ENCODE measurements around the gene GATAD2A. TPM values are rescaled to one million over a fixed set of nuclear protein-coding genes. Genes with fewer than 3 reads are reported as not detected.
A peak's percentile ranks its signal among the peaks of the same experiment; 100 is the strongest.

Gene GATAD2A
- total RNA-seq, 4 donors from 2014 or later = 67.8 to 99.9 (median 79.8) TPM

DNA sequence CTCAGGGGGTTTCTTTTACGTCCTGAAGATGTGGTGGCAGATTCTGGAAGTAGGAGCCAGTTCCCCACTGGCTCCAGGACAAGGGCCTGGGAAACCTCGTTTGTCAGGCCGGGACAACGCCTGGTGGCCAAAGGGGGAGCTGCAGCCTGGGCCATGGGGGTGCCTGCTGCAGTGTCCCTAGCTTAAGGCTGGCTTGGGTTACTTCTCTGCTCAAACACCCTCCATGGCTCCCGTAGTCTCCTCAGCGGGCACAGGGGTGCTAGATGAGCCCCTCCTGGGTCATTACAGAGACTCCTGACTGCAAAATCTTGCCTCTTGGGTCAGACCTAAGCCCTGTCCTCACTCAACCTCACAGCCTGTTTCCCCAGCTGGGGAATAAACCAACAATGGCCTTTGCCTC is 147.3 kb downstream of the GATAD2A start:
- no peaks in the 10 kb centered on the region for H3K4me1 ChIP-seq
- no peaks in the 10 kb centered on the region for H3K36me3 ChIP-seq
- no peak overlapping the region for H3K27ac ChIP-seq
- no peaks in the 10 kb centered on the region for H3K9me3 ChIP-seq
- H3K4me3 ChIP-seq = no peak overlapping the region
- DNase-seq = peak in 1 of 3 donors; percentile 69
- TF ChIP-seq, protein P1, sequence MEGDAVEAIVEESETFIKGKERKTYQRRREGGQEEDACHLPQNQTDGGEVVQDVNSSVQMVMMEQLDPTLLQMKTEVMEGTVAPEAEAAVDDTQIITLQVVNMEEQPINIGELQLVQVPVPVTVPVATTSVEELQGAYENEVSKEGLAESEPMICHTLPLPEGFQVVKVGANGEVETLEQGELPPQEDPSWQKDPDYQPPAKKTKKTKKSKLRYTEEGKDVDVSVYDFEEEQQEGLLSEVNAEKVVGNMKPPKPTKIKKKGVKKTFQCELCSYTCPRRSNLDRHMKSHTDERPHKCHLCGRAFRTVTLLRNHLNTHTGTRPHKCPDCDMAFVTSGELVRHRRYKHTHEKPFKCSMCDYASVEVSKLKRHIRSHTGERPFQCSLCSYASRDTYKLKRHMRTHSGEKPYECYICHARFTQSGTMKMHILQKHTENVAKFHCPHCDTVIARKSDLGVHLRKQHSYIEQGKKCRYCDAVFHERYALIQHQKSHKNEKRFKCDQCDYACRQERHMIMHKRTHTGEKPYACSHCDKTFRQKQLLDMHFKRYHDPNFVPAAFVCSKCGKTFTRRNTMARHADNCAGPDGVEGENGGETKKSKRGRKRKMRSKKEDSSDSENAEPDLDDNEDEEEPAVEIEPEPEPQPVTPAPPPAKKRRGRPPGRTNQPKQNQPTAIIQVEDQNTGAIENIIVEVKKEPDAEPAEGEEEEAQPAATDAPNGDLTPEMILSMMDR (IDR thresholded peaks at IDR 0.05) = peak; percentile 17 to 53 (median 43)
- TF ChIP-seq POLR2A (IDR thresholded peaks at IDR 0.05) = no peak
- no peaks in the 10 kb centered on the region for H3K27me3 ChIP-seq

DNA sequence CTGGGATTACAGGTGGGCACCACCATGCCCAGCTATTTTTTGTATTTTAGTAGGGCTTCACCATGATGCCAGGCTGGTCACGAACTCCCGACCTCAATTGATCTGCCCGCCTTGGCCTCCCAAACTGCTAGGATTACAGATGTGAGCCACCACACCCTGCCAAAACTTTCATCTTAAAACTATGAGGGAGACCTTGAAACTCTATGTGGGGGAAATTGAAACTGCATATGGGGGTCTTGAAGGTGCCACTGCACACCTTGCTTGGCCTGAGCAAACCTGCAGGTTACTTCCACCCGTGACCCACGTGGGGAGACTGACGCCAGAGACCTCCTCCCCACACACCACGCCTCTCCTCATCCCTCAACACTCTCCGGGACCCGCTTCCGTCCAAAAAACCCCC is 148.2 kb downstream of the GATAD2A start:
- Histone ChIP-seq H3K36me3 (no peaks in the 10 kb centered on the region), H3K27ac (no peak overlapping the region), H3K4me3 (no peak overlapping the region), H3K4me1 (no peaks in the 10 kb centered on the region), H3K9me3 (no peaks in the 10 kb centered on the region), H3K27me3 (no peaks in the 10 kb centered on the region)
- DNase-seq = no peak
- TF ChIP-seq, protein P1 (IDR thresholded peaks at IDR 0.05) = no peak
- TF ChIP-seq POLR2A (IDR thresholded peaks at IDR 0.05) = no peak

DNA sequence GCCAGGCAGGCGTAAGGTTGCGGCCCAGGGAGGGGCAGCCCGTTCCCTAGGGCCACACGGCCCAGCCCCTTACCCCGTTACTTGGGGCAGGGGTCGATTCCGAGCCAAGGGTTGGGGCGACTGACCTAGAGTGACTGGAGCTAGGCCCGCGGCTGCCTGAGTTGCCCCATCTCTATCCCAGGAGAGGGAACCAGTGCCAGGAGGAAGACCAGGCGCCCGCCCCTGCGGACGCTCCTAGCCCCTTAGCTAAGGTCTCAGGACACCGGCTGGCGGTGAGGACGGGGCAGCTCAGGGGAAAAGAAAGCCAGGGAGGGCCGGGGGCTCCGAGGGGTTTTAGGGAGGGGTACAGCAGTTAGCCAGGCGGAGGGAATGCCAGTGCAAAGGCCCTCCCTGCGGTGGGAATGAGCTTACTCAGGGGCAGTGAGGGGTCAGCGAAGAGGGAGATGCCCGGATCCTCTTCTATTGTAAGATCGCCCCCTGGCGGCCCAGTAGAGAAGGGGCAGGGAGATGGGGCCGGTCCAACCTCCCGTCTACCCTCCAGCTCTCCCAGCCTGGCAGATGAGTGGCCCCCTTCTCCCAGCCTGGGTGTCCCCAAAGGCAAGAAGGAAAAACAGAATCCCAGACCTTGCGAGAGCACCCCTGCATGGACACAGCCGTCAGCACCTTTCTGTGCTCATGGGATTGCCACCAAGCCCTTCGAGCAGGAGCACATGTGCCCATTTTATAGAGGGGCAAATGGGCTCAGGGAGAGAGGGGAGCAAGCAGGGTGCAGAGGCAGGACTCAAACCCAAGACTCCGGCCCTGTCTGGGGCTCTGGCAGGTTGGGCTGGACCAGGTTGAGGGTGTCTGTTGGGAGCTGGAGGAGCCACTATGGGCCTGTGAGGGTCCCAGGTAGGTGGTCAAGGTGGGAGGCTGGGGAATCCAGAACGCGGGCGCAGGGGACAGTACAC is 148.9 kb downstream of the GATAD2A start:
- H3K4me1 ChIP-seq = no peaks in the 10 kb centered on the region
- no peak overlapping the region for H3K27ac ChIP-seq
- no peaks in the 10 kb centered on the region for H3K36me3 ChIP-seq
- H3K27me3 ChIP-seq = no peaks in the 10 kb centered on the region
- TF ChIP-seq, protein P1 (IDR thresholded peaks at IDR 0.05) = peak; percentile 51 to 73 (median 64)
- no peak for TF ChIP-seq POLR2A (IDR thresholded peaks at IDR 0.05)
- peak in 2 of 3 donors; percentile 62 to 82 for DNase-seq
- no peaks in the 10 kb centered on the region for H3K9me3 ChIP-seq
- no peak overlapping the region for H3K4me3 ChIP-seq

DNA sequence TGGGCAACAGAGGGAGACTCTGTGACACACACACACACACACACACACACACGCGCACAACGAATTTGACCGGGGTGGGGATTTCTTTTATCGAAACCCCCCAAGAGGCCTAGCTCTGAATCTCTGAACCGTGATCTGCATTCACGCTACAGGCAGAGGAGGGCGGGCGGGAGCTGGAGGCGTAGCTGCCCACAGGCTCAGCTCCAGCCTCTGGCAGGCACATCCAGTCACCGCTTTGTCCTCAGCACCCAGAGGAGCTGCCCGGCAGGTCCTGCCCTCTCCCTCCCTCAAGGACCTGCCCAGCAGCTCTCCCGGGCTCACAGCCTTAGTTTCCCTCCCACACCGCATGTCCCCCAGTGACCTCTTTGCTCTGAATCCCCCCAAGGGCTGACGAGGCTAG is 152.6 kb downstream of the GATAD2A start:
- no peak overlapping the region for H3K27ac ChIP-seq
- DNase-seq = no peak
- no peaks in the 10 kb centered on the region for H3K36me3 ChIP-seq

More for the DNA sequence above, 152.6 kb downstream of the GATAD2A start:
- no peaks in the 10 kb centered on the region for H3K4me1 ChIP-seq
- TF ChIP-seq POLR2A (IDR thresholded peaks at IDR 0.05) = no peak
- TF ChIP-seq, protein P1 (IDR thresholded peaks at IDR 0.05) = no peak
- no peaks in the 10 kb centered on the region for H3K9me3 ChIP-seq
- H3K27me3 ChIP-seq = no peaks in the 10 kb centered on the region
- no peak overlapping the region for H3K4me3 ChIP-seq

Small RNAs within 50 kb of the gene (small RNA-seq; reads per million reads assigned to genes)
- 0 reads per million in 2 donors for gene MIR640

Other genes starting within 250 kb of the GATAD2A start
- gene MEF2B, start 235.4 kb upstream of the GATAD2A start, total RNA-seq = 1 to 10 TPM in 2 of 4 donors, not detected in 2; 5.0 to 7.4 TPM
- gene BORCS8, start 213.5 kb upstream of the GATAD2A start, total RNA-seq = 10 to 100 TPM; 17.2 to 32.2 (median 22.1) TPM
- gene RFXANK, start 213.4 kb upstream of the GATAD2A start, total RNA-seq = 10 to 100 TPM; 18.2 to 75.1 (median 51.9) TPM
- 10 to 100 TPM in 2 of 4 donors, 1 to 10 TPM in 2; 5.0 to 11.6 (median 8.7) TPM for gene NR2C2AP, start 202.3 kb upstream of the GATAD2A start, total RNA-seq
- not detected for gene NCAN, start 193.7 kb upstream of the GATAD2A start, total RNA-seq
- 100 to 1,000 TPM in 3 of 4 donors, 10 to 100 TPM in 1; 31.4 to 534 (median 463) TPM for gene TM6SF2, start 132.4 kb upstream of the GATAD2A start, total RNA-seq
- gene SUGP1, start 85.2 kb upstream of the GATAD2A start, total RNA-seq = 10 to 100 TPM; 49.5 to 58.6 (median 55.2) TPM
- 100 to 1,000 TPM in 3 of 4 donors, 10 to 100 TPM in 1; 79.3 to 160 (median 130) TPM for gene MAU2, start 84.8 kb upstream of the GATAD2A start, total RNA-seq
- gene TSSK6, start 109.9 kb downstream of the GATAD2A start, total RNA-seq = 10 to 100 TPM in 2 of 4 donors, 1 to 10 TPM in 2; 3.0 to 14.0 (median 10.0) TPM
- gene NDUFA13, start 110.5 kb downstream of the GATAD2A start, total RNA-seq = 100 to 1,000 TPM in 3 of 4 donors, 10 to 100 TPM in 1; 40.7 to 188 (median 126) TPM
- 1 to 10 TPM; 4.4 to 9.9 (median 5.6) TPM for gene YJEFN3, start 123.2 kb downstream of the GATAD2A start, total RNA-seq
- not detected for gene CILP2, start 132.6 kb downstream of the GATAD2A start, total RNA-seq
- gene PBX4, start 213.0 kb downstream of the GATAD2A start, total RNA-seq = 10 to 100 TPM in 3 of 4 donors, 1 to 10 TPM in 1; 6.8 to 23.1 (median 14.1) TPM
- 10 to 100 TPM; 14.9 to 44.2 (median 34.6) TPM for gene LPAR2, start 222.5 kb downstream of the GATAD2A start, total RNA-seq
- 10 to 100 TPM; 28.0 to 66.8 (median 42.8) TPM for gene GMIP, start 238.0 kb downstream of the GATAD2A start, total RNA-seq

Data from Peyer's patch (tissue), 4 donors.